Loucy (cell line): ENCODE data around the gene NCAPD3.

Experiments
- CTCF ChIP-seq: fragments of 200-600 bp; sonication (generic); conservative IDR thresholded peaks from 2 replicates; pipeline ENCODE4 v1.5.1; 2014; ENCODE audit warnings: mild to moderate bottlenecking, antibody characterized with exemption, low read length
- EZH2phosphoT487 ChIP-seq: fragments of 200-600 bp; IDR thresholded peaks from 2 replicates; pipeline ENCODE4 v1.6.1; 2018; ENCODE audit warnings: antibody characterized with exemption, mild to moderate bottlenecking, moderate library complexity, borderline replicate concordance

- TF ChIP-seq CTCF (no peak), EZH2phosphoT487 (no peak)
Measured at GRCh38 chr11:134155456-134155855, 68.3 kb downstream of the NCAPD3 start.
